ENCODE data around the gene TRUB2.
"Not testable (repeated sequence)": the region's sequence is repeated elsewhere in the genome, so short reads cannot be mapped to it uniquely, and the experiment has no call there.

The TRUB2 gene

GRCh38 chr9:128349772-128350171 is 27.5 kb upstream of the TRUB2 start:
- H3K4me1 Mint-ChIP-seq (ENCODE audit: low read depth): no peaks in the 10 kb centered on the region
- H3K27ac Mint-ChIP-seq: no peak overlapping the region
- H3K36me3 Mint-ChIP-seq: no peaks in the 10 kb centered on the region
- H3K27me3 Mint-ChIP-seq: no peaks in the 10 kb centered on the region
- H3K4me3 Mint-ChIP-seq: no peak overlapping the region
- H3K9me3 Mint-ChIP-seq (ENCODE audit: low read depth): no peaks in the 10 kb centered on the region

DNA sequence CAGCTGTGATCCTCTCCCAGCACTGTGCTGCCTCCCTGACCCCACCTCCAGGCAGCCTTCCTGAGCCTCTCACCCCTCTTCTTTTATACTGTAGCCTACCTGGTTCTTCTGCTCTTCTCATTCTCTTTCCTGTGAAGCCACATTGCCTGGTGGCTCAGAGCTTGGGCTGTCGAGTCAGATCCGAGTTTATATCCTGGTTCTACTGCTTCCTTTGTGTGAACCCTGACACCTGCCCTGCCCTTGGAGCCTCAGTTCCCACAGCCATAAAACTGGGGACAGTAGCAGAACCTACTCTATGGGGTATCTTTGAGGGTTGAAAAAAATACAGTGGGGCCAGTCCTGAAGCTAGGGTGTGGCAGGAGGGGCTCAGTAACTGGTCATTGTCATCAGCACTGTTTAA is 26.9 kb upstream of the TRUB2 start:
- Mint-ChIP-seq H3K9me3 (ENCODE audit: low read depth) (no peaks in the 10 kb centered on the region), H3K4me3 (no peak overlapping the region), H3K36me3 (no peaks in the 10 kb centered on the region), H3K27me3 (no peaks in the 10 kb centered on the region), H3K27ac (no peak overlapping the region), H3K4me1 (ENCODE audit: low read depth) (no peaks in the 10 kb centered on the region)

DNA sequence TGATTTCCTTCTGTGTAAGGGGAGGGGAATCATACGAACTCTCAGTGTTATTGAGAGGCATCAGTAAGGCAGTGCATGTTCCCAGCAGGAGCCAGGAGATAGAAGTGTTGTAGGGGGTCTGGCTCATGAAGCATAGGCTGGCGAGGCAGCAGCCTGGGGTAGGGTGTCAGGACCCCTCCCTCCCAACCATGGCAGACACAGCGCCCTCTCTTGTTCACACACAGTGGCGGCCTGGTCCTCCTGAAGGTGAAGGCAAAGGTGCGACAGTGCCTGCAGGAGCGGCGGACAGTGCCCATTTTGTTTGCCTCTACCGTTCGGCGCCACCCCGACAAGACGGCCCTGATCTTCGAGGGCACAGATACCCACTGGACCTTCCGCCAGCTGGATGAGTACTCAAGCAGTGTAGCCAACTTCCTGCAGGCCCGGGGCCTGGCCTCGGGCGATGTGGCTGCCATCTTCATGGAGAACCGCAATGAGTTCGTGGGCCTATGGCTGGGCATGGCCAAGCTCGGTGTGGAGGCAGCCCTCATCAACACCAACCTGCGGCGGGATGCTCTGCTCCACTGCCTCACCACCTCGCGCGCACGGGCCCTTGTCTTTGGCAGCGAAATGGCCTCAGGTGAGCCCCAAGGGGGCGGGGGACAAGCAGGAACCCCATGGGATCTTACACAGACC is 22.8 kb upstream of the TRUB2 start:
- peaks cover 3% of the 10 kb centered on the region for H3K36me3 Mint-ChIP-seq
- no peaks in the 10 kb centered on the region for H3K9me3 Mint-ChIP-seq (ENCODE audit: low read depth)
- H3K4me3 Mint-ChIP-seq: no peak overlapping the region
- no peak overlapping the region for H3K27ac Mint-ChIP-seq
- H3K27me3 Mint-ChIP-seq: no peaks in the 10 kb centered on the region
- H3K4me1 Mint-ChIP-seq (ENCODE audit: low read depth): peaks cover 4% of the 10 kb centered on the region

DNA sequence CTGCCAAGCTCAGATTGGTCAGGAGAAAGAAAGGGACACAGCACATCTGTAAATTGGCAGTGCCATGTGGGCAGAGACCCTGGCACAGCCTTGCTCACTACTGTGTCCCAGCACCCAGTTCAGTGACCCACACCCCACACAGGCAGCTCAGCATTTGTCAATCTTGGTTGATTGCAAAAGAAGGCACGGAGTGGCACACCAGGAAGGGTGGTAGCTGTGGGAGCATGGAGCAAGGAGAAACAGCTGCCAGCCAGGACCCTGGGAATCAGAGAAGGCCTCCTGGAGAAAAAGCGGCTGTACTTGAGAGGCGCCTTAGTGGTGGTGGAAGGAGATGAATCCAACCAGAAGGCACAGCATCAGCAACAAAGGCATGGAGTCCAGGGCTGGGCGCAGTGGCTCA is 21.6 kb upstream of the TRUB2 start:
- Mint-ChIP-seq H3K36me3 (peaks cover 3% of the 10 kb centered on the region), H3K27me3 (no peaks in the 10 kb centered on the region), H3K4me3 (no peak overlapping the region), H3K4me1 (ENCODE audit: low read depth) (peaks cover 4% of the 10 kb centered on the region), H3K9me3 (ENCODE audit: low read depth) (no peaks in the 10 kb centered on the region), H3K27ac (no peak overlapping the region)

DNA sequence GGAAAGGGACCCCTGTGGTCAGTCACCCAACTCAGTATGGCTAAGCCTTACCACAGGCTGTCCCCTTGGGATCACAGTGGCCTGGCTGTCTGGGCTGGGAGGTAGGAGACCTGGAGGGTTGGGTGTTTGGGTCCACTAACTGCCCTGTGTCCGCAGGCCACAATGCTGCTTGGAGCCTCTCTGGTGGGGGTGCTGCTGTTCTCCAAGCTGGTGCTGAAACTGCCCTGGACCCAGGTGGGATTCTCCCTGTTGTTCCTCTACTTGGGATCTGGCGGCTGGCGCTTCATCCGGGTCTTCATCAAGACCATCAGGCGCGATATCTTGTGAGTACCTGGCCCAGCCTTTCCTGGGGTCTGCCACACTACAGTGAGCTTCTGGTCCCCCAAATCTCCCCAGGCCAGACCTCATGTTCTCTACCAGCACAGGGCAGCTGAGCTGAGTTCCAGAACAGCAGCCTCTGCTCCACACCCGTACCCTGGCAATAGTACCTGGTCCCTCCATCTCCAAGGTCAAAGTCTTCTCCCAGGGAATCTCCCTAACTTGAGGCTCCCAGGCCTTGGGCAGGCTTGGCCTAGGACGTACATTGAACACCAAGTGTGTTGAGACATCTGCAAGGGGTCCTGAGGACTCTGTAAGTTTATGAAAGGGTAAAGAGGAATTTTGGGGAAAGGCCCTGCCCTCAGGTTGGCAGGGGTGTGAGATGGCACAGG is 20.9 kb upstream of the TRUB2 start:
- Mint-ChIP-seq H3K36me3 (peaks cover 3% of the 10 kb centered on the region), H3K27me3 (no peaks in the 10 kb centered on the region), H3K27ac (no peak overlapping the region), H3K4me1 (ENCODE audit: low read depth) (peaks cover 4% of the 10 kb centered on the region), H3K4me3 (no peak overlapping the region), H3K9me3 (ENCODE audit: low read depth) (no peaks in the 10 kb centered on the region)

GRCh38 chr9:128341435-128341849 is 19.2 kb upstream of the TRUB2 start:
- no peaks in the 10 kb centered on the region for H3K27me3 Mint-ChIP-seq
- peaks cover 3% of the 10 kb centered on the region for H3K36me3 Mint-ChIP-seq
- peaks cover 4% of the 10 kb centered on the region for H3K4me1 Mint-ChIP-seq (ENCODE audit: low read depth)
- peak overlapping the region; percentile 99 for H3K4me3 Mint-ChIP-seq
- H3K9me3 Mint-ChIP-seq (ENCODE audit: low read depth): no peaks in the 10 kb centered on the region
- H3K27ac Mint-ChIP-seq: peak overlapping the region; percentile 94

DNA sequence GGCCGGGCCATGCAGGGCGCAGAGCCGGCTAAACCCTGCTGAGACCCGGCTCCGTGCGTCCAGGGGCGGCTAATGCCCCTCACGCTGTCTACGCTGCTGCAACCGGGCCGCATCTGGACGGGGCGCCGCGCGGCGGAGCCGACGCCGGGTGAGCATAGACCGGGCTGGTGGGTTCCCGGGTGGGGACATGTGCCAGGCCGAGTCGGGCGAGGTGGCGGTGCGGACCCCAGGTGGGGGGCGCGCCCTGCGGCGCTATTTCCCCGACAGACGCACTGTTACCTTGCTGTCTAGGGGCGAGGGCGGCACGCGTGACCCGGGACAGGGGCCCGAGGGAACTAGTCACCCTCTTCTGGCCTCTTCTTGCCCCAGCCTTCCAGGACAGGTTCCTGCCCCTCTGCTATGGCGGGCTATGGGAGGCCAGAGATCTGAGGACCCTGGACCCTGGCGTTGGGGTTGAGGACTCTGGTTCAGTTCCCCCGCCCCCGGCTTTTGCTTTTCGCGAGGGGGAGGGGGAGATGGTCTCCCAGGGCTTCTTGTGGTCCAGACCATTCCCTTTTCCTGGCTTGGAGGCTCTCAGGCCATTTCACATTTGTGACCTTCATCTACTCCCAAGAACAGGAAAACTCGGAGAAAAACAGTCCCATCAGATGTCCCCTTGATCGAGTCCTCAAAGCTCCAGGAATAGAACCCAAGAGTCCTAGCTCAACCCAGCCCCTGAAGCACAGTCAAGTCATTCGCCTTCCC is 18.6 kb upstream of the TRUB2 start:
- no peaks in the 10 kb centered on the region for H3K27me3 Mint-ChIP-seq
- H3K4me3 Mint-ChIP-seq: peak overlapping the region; percentile 99
- peaks cover 4% of the 10 kb centered on the region for H3K4me1 Mint-ChIP-seq (ENCODE audit: low read depth)
- no peaks in the 10 kb centered on the region for H3K9me3 Mint-ChIP-seq (ENCODE audit: low read depth)
- H3K36me3 Mint-ChIP-seq: peaks cover 3% of the 10 kb centered on the region
- H3K27ac Mint-ChIP-seq: peak overlapping the region; percentile 94

DNA sequence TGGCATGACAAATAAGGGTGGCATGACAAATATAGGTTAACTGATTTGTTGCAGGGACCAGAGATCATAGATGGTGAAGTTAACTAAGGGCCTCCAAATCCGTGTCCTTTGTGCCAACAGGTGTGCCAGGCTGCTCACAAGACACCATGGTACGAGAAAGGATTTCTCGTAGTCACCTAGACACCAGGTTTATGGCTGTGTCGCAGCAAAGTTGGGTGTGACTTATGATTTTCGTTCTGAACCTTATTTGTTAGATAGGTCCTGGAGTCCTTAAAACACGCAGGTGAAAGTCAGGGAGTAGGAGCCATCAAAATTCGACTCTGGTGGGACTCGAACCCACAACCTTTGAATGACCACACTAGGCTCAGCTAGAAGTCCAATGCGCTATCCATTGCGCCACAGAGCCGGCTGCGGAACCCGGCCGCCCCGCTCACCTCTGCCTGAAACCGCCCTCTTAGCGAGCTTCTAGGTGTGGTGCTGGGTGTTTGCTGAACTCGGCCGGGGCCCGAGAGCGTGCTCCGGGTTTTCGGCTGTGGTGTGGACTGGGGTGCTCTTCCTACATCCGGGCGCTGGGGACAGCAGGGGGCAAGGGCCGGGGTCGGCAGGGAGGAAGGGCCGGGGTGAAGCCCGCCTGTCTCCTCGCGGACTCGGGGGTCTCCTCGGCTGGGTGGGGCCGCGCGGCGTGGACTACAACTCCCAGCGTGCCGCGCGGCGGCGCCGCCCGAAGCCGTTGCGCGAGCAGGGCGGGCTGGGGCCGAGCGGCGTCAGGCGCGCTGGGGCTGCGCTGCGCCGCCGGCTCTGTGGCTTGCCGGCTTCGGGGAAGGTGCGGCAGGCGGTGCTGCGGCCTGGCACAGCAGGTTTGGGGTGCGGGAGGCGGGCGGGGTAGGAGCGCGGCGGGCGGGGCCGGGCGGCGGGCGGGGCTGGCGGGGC is 17.8 kb upstream of the TRUB2 start, which contains the start of gene SLC27A4:
Gene SLC27A4, plus strand, starts transcription at position 767 of the 930 bp plus-strand sequence. CDS start 2,606 bp downstream, outside the sequence.
- Mint-ChIP-seq H3K27ac (peak within 1 kb of the TSS; percentile 94), H3K4me3 (peak within 1 kb of the TSS; percentile 99), H3K4me1 (ENCODE audit: low read depth) (peaks cover 4% of the 10 kb centered on the region), H3K27me3 (no peaks in the 10 kb centered on the region), H3K36me3 (peaks cover 3% of the 10 kb centered on the region), H3K9me3 (ENCODE audit: low read depth) (no peaks in the 10 kb centered on the region)

DNA sequence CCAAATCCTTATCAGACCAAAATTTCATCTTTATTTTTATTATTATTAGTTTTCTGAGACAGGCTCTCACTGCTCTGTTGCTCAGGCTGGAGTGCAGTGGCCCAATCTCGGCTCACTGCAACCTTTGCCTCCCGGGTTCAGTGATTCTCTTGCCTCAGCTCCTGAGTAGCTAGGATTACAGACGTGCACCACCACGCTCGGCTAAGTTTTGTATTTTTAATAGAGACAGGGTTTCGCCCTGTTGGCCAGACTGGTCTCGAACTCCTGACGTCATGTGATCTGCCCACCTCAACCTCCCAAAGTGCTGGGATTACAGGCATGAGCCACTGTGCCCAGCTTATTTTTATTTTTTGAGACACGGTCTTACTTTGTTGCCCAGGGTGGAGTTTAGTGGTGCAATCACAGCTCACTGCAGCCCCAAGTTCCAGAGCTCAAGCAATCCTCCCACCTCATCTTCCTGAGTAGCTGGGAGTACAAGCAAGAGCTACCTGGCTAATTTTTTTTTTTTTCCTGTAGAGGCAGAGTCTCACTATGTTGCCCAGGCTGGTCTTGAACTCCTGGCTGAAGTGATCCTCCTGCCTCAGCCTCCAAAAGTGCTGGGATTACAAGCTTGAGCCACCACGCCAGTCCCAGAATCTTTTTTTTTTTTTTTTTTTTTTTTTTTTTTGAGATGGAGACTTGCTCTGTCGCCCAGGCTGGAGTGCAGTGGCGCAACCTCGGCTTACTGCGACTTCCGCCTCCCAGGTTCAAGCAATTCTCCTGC is 16.8 kb upstream of the TRUB2 start:
- not testable (repeated sequence) for H3K36me3 Mint-ChIP-seq; H3K4me1 Mint-ChIP-seq (ENCODE audit: low read depth); H3K9me3 Mint-ChIP-seq (ENCODE audit: low read depth); H3K27ac Mint-ChIP-seq; H3K27me3 Mint-ChIP-seq
- peak overlapping the region; percentile 23 for H3K4me3 Mint-ChIP-seq

DNA sequence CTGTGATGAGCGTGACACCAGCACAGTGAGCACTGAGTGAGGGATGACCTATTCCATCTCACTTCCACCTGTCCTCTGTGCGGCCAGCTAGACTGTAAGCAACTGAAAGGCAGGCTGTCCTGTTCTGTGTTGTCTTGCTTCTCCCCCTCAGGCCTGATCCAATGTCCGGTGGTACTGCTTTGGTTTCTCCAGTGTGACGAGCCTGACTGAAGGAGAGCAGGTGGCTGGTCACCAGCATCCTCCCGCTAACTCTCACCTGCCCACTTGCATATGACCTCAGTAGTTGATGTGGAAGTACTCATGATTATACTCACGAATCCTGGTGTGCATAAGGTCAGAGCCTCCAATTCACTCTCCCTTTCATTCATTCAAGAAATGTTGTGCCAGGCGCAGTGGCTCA is 15.7 kb upstream of the TRUB2 start:
- peaks cover 4% of the 10 kb centered on the region for H3K4me1 Mint-ChIP-seq (ENCODE audit: low read depth)
- no peaks in the 10 kb centered on the region for H3K27me3 Mint-ChIP-seq
- no peak overlapping the region for H3K4me3 Mint-ChIP-seq
- H3K27ac Mint-ChIP-seq: no peak overlapping the region
- H3K36me3 Mint-ChIP-seq: no peaks in the 10 kb centered on the region
- no peaks in the 10 kb centered on the region for H3K9me3 Mint-ChIP-seq (ENCODE audit: low read depth)

GRCh38 chr9:128335914-128336313 is 13.7 kb upstream of the TRUB2 start:
- H3K27me3 Mint-ChIP-seq: no peaks in the 10 kb centered on the region
- no peak overlapping the region for H3K4me3 Mint-ChIP-seq
- no peaks in the 10 kb centered on the region for H3K4me1 Mint-ChIP-seq (ENCODE audit: low read depth)
- H3K36me3 Mint-ChIP-seq: no peaks in the 10 kb centered on the region
- H3K9me3 Mint-ChIP-seq (ENCODE audit: low read depth): no peaks in the 10 kb centered on the region
- H3K27ac Mint-ChIP-seq: no peak overlapping the region

- Mint-ChIP-seq H3K4me3 (no peak overlapping the region), H3K27ac (no peak overlapping the region), H3K36me3 (no peaks in the 10 kb centered on the region), H3K9me3 (ENCODE audit: low read depth) (no peaks in the 10 kb centered on the region), H3K27me3 (no peaks in the 10 kb centered on the region), H3K4me1 (ENCODE audit: low read depth) (no peaks in the 10 kb centered on the region)
These were observed 12.9 kb upstream of the TRUB2 start for GRCh38 chr9:128335161-128335560.

DNA sequence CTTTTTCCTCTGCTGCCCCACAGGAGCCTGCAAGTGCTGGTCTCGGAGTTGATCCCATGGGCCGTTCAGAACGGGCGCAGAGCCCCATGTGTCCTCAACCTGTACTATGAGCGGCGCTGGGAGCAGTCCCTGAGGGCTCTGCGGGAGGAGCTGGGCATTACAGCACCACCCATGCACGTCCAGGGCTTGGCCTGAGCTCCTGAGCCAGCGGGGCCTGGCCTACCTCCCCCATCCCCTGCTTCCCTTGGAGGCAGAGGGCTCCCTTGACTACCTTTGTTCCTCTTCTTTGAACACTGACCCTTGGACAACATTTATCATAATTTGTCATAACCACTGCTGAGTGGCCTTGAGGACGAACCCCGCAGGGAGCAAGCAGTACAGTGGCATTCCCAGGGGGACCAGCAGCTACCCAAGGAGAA is 11.2 kb upstream of the TRUB2 start:
- Mint-ChIP-seq H3K27me3 (no peaks in the 10 kb centered on the region), H3K4me3 (no peak overlapping the region), H3K27ac (no peak overlapping the region), H3K36me3 (no peaks in the 10 kb centered on the region), H3K9me3 (ENCODE audit: low read depth) (no peaks in the 10 kb centered on the region), H3K4me1 (ENCODE audit: low read depth) (no peaks in the 10 kb centered on the region)

- no peaks in the 10 kb centered on the region for H3K27me3 Mint-ChIP-seq
- peak overlapping the region; percentile 97 for H3K4me3 Mint-ChIP-seq
- H3K9me3 Mint-ChIP-seq (ENCODE audit: low read depth): no peaks in the 10 kb centered on the region
- H3K27ac Mint-ChIP-seq: peak overlapping the region; percentile 50
- H3K4me1 Mint-ChIP-seq (ENCODE audit: low read depth): peaks cover 12% of the 10 kb centered on the region
- peaks cover 2% of the 10 kb centered on the region for H3K36me3 Mint-ChIP-seq
These were observed 3.4 kb upstream of the TRUB2 start for GRCh38 chr9:128325629-128326028.
